ENCODE data around the gene BIN1. TPM values are rescaled to one million over a fixed set of nuclear protein-coding genes. Genes with fewer than 3 reads are reported as not detected.

The BIN1 gene
- total RNA-seq, 4 donors from 2014 or later, result 36.1 to 101 (median 53.9) TPM

DNA sequence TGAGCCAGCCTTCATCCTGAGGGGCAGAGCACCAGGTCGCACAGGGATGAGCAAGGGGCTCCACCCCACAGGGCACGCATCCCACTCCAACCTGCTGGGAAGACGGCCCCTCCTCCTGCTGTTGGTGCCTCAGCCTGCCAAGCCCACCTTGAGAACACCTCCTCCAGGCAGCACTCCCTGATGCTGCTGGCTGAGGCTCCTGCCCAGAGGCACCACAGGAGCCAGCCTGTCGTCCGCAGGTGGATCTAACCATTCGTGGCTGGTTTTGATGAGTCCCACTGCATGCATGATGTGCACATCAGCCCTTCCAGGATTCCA is 58.4 kb downstream of the BIN1 start:
- H3K27ac ChIP-seq, result no peak overlapping the region
- peaks cover 0 to 33% of the 10 kb centered on the region in 2 donors for H3K36me3 ChIP-seq
- no peaks in the 10 kb centered on the region for H3K9me3 ChIP-seq
- no CpG with 5 or more reads among the region's 6 CpGs for WGBS, 2 donors (ENCODE audit: low coverage in 1 of 2)
- ATAC-seq, result no peak
- no peak overlapping the region for H3K4me3 ChIP-seq
- TF ChIP-seq EP300 (IDR thresholded peaks at IDR 0.05) (no peak), POLR2AphosphoS5 (IDR thresholded peaks at IDR 0.05) (no peak), POLR2A (IDR thresholded peaks at IDR 0.05) (no peak)
- TF ChIP-seq, protein P1, sequence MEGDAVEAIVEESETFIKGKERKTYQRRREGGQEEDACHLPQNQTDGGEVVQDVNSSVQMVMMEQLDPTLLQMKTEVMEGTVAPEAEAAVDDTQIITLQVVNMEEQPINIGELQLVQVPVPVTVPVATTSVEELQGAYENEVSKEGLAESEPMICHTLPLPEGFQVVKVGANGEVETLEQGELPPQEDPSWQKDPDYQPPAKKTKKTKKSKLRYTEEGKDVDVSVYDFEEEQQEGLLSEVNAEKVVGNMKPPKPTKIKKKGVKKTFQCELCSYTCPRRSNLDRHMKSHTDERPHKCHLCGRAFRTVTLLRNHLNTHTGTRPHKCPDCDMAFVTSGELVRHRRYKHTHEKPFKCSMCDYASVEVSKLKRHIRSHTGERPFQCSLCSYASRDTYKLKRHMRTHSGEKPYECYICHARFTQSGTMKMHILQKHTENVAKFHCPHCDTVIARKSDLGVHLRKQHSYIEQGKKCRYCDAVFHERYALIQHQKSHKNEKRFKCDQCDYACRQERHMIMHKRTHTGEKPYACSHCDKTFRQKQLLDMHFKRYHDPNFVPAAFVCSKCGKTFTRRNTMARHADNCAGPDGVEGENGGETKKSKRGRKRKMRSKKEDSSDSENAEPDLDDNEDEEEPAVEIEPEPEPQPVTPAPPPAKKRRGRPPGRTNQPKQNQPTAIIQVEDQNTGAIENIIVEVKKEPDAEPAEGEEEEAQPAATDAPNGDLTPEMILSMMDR (IDR thresholded peaks at IDR 0.05), result no peak
- no peaks in the 10 kb centered on the region for H3K27me3 ChIP-seq
- H3K4me1 ChIP-seq, result peaks cover 0 to 21% (median 0%) of the 10 kb centered on the region in 3 donors

DNA sequence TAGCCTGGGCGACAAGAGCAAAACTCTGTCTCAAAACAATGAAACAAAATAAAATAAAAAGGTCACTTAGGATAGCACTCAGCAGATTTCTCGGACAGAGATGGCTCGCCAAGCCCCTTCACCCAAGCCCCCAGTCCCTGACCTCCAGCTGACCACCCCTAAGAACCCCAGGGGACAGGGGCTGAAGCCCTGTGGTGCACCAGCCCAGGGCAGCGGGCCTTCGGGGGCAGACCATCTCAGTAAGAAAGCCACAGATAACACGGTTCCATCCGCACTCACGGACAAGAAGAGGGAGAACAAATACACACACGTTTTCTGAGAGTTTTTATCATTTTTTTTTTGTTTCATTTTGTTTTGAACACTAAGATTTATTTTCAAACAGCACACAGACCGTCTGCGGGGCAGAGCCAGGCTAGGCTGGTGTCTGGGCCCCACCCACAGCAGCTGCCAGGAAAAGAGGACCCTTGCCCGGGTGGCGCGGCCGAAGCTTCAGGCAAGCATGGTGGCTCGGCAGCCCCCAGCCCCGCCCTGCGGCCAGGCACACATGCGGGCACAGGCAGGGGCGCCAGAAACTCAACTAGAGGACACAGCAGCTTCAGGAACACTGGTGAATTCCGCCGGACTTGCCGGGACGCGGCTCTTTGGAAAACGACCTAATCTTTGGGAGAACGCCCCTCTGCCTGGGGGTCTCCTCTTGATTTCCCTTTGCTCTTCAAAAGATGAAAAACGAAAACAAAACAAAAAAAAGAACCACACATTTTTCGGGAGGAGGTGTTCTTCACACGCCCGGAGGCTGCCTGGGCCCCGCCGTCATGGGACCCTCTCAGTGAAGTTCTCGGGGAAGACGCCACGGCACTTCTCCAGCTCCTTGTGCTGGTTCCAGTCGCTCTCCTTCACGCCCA is 59.0 kb downstream of the BIN1 start:
- ATAC-seq, result no peak
- 87 to 92% methylated on average over 9 to 18 of the region's 38 CpGs for WGBS, 2 donors (ENCODE audit: low coverage in 1 of 2)
- no peak overlapping the region for H3K4me3 ChIP-seq

DNA sequence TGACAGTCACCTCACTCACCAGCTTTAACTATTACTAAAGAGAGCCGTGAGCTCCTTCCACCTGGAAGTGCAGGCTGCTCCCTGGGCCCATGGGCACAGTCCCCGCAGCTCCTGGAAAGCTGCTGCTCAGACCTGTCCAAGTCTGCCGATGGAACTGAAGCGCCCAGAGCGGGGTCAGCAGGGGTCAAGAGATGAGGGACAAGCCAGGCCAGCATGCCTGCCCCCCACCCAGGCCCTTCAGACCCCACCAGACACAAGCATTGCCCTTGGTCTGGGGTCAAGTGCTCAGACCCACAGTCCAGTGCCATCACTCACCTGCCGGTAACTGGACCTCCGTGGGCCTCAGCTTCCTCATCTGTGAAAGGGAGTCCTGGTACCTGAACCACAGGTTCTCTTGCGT is 59.9 kb downstream of the BIN1 start:
- H3K36me3 ChIP-seq, result peaks cover 0 to 27% of the 10 kb centered on the region in 2 donors
- 80% methylated on average over 1 of the region's 8 CpGs; no CpG with 5 or more reads in 1 of the 2 donors for WGBS, 2 donors (ENCODE audit: low coverage in 1 of 2)

More for the DNA sequence above, 59.0 kb downstream of the BIN1 start:
- no peaks in the 10 kb centered on the region for H3K9me3 ChIP-seq
- H3K27ac ChIP-seq, result no peak overlapping the region
- H3K27me3 ChIP-seq, result no peaks in the 10 kb centered on the region
- peaks cover 0 to 21% (median 0%) of the 10 kb centered on the region in 3 donors for H3K4me1 ChIP-seq
- TF ChIP-seq POLR2AphosphoS5 (IDR thresholded peaks at IDR 0.05) (no peak), POLR2A (IDR thresholded peaks at IDR 0.05) (no peak), EP300 (IDR thresholded peaks at IDR 0.05) (no peak)
- TF ChIP-seq, protein P1 (IDR thresholded peaks at IDR 0.05), result no peak
- H3K36me3 ChIP-seq, result peaks cover 0 to 27% of the 10 kb centered on the region in 2 donors

DNA sequence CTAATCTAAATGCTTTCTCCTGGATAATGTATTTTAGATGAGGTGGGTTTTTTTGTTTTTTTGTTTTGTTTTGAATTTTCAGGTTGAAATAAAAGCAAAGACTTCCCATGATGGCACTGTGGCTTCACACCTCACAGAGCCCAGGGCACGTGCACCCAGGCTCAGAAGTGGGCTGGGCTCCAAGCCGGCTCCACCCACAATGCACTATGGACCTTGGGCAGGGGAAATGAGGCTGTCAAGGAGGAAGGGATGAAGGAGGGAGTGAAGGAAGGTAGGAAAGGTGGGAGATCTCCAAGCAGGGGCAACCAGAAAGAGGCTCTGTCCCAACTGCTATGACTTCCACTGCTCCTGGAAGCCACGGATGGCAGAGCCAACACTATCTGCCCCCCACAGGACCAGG is 60.4 kb downstream of the BIN1 start:
- WGBS, 2 donors (ENCODE audit: low coverage in 1 of 2), result 60% methylated on average over 3 of the region's 3 CpGs; no CpG with 5 or more reads in 1 of the 2 donors
- ATAC-seq, result no peak
- TF ChIP-seq EP300 (IDR thresholded peaks at IDR 0.05) (no peak), POLR2AphosphoS5 (IDR thresholded peaks at IDR 0.05) (no peak), POLR2A (IDR thresholded peaks at IDR 0.05) (no peak)
- TF ChIP-seq, protein P1 (IDR thresholded peaks at IDR 0.05), result no peak

More for the DNA sequence above, 59.9 kb downstream of the BIN1 start:
- no peak for ATAC-seq
- no peak overlapping the region for H3K4me3 ChIP-seq
- no peak overlapping the region for H3K27ac ChIP-seq
- TF ChIP-seq POLR2A (IDR thresholded peaks at IDR 0.05) (no peak), POLR2AphosphoS5 (IDR thresholded peaks at IDR 0.05) (no peak), EP300 (IDR thresholded peaks at IDR 0.05) (no peak)
- TF ChIP-seq, protein P1 (IDR thresholded peaks at IDR 0.05), result no peak
- H3K9me3 ChIP-seq, result no peaks in the 10 kb centered on the region
- peaks cover 0 to 21% (median 0%) of the 10 kb centered on the region in 3 donors for H3K4me1 ChIP-seq
- H3K27me3 ChIP-seq, result no peaks in the 10 kb centered on the region

More for the DNA sequence above, 60.4 kb downstream of the BIN1 start:
- peaks cover 0 to 27% of the 10 kb centered on the region in 2 donors for H3K36me3 ChIP-seq
- no peaks in the 10 kb centered on the region for H3K9me3 ChIP-seq
- H3K4me1 ChIP-seq, result peaks cover 0 to 21% (median 0%) of the 10 kb centered on the region in 3 donors
- no peak overlapping the region for H3K4me3 ChIP-seq
- no peak overlapping the region for H3K27ac ChIP-seq
- no peaks in the 10 kb centered on the region for H3K27me3 ChIP-seq

Data from gastroesophageal sphincter (tissue), 4 donors.